GM18511 (cell line): ENCODE data around the gene GLS.

Experiments used
- ATAC-seq: cut with Tn5 transposase; IDR thresholded peaks from one replicate; pipeline ENCODE4 v1.9.1; 2021; ENCODE audit warnings: mild to moderate bottlenecking, moderate library complexity; ENCODE audit not compliant: unreplicated experiment

The GLS gene

DNA sequence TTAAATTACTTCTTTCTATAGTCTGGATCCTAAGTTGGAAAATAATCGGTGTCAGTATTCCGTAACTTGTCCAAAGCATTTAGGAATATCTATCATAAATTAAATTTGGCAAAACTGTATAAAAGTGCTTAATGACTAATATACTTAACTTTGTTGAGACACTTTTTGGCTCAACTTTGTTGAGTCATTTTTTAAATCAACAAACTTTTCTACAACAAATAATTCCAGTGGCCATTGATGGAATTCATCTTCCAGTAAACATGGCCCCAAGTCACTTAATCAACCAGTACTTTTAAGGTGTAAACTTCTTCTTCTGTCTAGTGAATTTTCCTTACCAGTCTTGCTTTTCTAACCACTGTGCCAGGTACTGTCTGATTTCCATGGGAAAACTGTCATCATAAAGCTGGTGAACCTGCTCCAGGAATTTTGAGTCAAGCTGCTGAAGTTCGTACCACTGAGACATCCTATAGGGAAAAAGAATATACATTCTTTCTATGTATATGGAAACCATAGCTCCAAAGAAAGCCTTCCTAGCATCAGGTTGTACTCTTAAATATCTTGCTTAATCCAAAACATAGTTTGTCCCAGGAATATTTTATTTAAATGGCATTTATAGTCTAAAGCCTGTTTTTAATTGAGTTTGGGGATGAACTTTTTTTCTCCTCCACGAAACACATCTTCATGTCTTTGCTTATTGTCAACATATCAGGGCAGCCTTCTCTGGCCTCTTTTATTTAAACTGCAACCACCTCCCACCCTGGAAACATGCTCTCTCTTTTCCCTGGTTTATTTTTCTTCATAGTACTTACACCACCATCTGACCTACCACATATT lies 129.1 kb downstream of the GLS start:
- no peak for ATAC-seq

DNA sequence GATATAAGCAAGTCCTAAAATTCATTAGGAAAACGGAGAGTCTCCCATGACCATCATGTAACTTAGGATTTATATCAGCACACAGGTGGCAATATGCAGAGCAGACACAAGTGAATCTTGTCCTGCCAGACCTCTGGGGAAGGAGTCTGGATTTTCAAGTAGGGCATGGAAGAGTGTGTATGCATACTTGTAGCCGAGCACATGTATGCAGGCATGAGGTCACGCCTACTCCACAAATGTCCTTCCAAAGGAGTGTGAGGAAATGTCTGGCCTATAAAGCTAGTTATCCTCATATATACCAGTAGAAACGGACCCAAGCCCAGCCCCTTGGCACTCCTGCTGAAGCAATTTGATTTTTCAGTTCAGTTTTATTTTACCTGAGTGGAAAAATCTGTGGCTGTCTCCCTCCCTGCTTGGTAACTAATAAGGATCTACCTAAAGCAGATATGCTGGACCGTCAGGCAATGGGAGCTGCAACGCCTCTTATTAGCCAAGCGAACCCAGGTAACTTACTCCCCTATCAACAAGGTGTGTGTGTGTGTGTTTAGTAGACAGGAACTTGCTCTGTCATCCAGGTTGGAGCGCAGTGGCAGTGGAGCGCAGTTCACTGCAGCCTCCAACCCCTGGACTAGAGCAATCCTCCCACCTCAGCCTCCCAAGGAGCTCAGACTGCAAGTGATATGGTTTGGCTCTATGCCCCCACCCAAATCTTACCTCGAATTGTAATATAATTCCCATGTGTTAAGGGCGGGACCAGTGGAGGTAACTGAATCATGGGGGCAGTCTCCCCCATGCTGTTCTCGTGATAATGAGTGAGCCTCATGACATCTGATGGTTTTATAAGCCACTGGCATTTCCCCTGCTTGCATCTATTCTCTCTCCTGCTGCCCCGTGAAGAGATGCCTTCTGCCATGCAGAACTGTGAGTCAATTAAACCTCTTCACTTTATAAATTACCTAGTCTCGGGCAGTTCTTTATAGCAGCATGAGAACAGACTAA lies 130.6 kb downstream of the GLS start:
- ATAC-seq: no peak

DNA sequence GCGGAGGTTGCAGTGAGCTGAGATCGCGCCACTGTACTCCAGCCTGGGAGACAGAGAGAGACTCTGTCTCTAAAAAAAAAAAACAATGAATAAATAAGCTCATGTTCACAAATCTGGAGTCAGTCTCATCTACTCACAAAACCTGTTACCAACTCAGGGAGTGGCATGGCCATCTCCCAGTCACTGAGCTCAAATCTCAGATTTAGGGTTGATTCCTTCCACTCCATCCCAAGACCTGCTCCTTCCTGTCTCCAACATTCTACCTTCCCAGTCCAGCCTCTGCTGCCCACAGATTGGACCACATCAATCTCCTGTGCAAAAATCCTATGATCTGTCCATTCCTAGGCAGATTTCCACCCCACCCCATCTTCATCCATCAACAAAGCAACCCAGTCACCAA lies 131.7 kb downstream of the GLS start:
- no peak for ATAC-seq

DNA sequence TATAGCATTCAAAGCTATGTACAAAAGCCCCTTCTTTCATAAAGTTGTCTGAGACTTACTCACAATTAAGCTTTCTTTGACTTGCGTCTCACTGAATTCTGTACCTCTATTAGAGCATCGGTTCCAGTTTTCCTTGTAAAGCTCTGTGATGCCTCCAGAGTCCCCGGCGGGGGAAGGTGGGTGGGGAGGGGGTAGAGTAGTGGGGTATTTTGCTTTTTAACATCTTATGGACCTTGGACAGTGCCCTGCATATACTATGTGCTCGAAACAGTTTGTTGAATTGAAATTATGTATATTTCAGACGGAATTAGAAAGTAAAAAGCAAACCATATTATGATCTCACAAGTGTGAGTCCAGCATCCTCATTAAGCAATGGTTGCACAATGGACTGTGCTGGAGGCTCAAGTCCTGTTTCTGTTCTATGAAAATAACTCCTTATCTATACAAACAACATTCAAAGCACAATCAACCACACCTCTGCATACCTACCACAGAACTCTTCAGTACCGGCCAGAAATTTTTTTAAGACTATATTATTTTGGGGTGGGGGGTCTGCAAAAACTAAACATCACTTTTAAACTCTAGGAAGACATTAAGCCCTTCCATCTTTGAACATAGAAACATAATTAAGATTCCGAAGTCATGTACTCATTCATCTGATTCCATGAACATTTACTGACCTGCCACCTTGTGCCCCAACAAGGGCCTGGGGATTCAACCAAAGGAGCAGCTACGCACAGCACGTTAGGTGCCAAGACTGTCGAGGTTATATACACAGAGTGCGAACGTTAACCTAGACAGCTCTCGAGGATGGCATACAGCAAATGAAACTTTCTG lies 132.4 kb downstream of the GLS start:
- peak; percentile 7 for ATAC-seq

DNA sequence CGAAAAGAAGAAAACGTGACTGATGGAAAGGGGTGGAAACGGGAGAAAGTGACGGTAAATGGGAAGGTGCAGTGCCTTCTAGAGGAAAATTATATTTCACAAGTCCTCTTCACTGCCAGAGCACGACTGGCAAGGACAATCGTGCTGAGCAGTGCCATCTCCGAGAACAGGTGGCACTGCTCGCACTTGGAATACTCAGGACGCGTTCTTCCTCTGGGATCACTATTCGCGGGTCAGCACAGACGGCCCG lies 133.0 kb downstream of the GLS start:
- ATAC-seq: no peak

DNA sequence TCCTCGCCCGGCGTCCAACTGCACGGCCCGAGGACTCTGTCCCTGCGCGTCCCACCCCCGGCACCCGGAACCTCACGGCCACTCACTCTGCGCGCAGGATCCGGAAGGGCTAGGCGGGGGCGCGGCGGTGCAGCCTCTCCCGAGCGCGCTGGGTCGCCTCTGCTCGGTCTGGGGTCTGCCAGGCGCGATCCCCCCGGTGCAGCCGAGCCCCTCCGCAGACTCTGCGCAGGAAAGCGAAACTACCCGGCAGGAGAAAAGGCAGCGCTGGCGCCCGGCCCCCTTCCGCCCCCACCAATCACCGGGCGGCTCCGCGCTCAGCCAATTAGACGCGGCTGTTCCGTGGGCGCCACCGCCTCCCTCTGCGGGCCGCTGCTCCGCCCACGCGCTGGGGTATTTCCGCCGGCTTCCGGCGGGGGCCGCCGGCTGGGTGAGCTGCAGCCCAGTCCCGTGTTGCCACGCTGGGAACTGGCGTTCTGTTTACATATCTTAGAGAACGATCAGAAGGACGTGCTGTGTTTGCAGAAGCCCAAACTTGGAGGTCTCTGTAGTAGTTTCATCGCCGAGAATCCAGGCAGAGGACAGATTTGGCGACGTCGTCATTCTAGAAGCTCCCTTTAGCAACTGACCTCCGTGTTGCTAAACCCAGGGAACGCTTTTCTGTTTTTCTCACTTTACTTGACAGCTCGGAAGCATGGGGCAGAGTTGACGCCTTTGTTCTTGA lies 133.5 kb downstream of the GLS start, which contains the start of gene STAT1:
Gene STAT1 (minus strand): TSS at position 240 of the 721 bp plus-strand sequence. CDS start 4,168 bp downstream, outside the sequence.
- peak; percentile 82 for ATAC-seq

DNA sequence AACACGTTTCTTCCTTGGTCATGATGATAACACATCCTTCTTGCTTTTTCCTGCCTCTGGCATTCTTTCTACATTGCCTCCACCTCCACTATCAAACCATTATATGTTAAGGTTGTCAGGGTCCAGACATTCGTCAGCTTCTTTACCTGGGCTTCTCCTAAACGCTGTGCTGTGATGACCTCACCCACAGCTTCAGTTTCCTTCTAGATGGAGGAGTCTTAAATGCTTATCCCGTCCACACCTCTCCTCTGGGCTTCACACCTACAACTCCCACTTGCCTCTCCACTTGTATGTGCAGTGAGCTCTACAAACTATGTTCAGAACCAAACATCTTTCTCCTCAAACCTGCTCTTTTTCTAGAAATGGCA lies 134.0 kb downstream of the GLS start:
- ATAC-seq: peak; percentile 5
